GM12873 (cell line): ENCODE data around the gene SYNJ2.

Source experiments
- TF ChIP-seq, protein P1 (sequence below): IDR thresholded peaks from 2 replicates; pipeline ENCODE4 v1.5.1; 2012; ENCODE audit warnings: low read depth, mild to moderate bottlenecking, moderate library complexity, low read length, control low read depth; ENCODE audit not compliant: insufficient read depth; ENCODE audit errors: missing control alignments

SYNJ2 gene, protein sequence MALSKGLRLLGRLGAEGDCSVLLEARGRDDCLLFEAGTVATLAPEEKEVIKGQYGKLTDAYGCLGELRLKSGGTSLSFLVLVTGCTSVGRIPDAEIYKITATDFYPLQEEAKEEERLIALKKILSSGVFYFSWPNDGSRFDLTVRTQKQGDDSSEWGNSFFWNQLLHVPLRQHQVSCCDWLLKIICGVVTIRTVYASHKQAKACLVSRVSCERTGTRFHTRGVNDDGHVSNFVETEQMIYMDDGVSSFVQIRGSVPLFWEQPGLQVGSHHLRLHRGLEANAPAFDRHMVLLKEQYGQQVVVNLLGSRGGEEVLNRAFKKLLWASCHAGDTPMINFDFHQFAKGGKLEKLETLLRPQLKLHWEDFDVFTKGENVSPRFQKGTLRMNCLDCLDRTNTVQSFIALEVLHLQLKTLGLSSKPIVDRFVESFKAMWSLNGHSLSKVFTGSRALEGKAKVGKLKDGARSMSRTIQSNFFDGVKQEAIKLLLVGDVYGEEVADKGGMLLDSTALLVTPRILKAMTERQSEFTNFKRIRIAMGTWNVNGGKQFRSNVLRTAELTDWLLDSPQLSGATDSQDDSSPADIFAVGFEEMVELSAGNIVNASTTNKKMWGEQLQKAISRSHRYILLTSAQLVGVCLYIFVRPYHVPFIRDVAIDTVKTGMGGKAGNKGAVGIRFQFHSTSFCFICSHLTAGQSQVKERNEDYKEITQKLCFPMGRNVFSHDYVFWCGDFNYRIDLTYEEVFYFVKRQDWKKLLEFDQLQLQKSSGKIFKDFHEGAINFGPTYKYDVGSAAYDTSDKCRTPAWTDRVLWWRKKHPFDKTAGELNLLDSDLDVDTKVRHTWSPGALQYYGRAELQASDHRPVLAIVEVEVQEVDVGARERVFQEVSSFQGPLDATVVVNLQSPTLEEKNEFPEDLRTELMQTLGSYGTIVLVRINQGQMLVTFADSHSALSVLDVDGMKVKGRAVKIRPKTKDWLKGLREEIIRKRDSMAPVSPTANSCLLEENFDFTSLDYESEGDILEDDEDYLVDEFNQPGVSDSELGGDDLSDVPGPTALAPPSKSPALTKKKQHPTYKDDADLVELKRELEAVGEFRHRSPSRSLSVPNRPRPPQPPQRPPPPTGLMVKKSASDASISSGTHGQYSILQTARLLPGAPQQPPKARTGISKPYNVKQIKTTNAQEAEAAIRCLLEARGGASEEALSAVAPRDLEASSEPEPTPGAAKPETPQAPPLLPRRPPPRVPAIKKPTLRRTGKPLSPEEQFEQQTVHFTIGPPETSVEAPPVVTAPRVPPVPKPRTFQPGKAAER (N-terminal part only)

DNA sequence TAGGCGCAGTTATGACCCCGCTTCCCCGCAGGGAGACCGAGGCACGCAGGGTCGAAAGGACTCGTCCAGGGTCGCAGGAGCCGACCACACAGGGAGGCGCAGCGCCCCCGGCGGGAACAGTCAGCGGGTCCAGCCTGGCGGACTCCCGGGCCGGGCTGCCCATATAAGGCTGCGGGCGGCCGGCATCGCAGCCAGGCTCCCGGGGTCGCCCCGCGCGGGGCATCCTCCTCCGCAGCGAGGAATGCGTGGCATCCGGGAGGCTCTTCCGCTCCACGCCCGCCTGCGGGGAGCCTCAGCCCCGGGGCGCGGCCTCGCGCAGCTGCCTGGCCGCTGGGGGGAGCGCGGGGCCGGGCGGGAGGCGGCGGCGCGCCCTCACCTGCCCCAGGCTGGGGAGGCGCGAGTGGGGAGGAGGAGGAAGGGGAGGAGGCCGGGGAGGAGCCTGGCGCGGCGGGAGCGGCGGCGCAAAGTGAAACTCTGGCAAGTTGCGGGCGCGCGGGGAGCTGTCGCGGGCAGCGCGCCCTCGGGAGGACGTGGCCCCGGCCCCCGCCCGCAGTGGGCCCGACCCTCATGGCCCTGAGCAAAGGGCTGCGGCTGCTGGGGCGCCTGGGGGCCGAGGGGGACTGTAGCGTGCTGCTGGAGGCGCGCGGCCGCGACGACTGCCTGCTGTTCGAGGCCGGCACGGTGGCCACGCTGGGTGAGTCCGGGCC is at the start of gene SYNJ2:
SYNJ2 (plus strand) TSS at position 469 of the 707 bp plus-strand sequence; CDS start at position 568, 99 bp downstream.
- TF ChIP-seq, protein P1, sequence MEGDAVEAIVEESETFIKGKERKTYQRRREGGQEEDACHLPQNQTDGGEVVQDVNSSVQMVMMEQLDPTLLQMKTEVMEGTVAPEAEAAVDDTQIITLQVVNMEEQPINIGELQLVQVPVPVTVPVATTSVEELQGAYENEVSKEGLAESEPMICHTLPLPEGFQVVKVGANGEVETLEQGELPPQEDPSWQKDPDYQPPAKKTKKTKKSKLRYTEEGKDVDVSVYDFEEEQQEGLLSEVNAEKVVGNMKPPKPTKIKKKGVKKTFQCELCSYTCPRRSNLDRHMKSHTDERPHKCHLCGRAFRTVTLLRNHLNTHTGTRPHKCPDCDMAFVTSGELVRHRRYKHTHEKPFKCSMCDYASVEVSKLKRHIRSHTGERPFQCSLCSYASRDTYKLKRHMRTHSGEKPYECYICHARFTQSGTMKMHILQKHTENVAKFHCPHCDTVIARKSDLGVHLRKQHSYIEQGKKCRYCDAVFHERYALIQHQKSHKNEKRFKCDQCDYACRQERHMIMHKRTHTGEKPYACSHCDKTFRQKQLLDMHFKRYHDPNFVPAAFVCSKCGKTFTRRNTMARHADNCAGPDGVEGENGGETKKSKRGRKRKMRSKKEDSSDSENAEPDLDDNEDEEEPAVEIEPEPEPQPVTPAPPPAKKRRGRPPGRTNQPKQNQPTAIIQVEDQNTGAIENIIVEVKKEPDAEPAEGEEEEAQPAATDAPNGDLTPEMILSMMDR = peak; percentile 61

DNA sequence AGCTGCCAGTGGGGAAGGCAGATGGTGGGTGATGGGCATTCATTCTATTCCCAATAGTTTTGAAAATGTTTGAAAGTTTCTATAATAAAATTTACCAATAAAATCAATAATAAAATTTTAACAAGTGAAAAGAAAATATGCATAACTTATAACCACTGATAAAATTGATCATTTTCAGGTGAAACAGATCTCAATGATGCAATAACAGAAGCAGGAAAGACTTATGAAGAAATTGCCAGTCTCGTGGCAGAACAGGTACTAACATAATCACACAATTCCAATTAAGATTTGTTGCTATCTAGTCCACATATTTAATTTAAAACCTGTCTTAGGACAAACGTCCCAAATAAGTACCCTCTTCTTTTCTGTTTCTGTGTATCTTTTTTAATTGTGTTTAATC is 45.9 kb upstream of the SYNJ2 start:
- TF ChIP-seq, protein P1 = no peak

DNA sequence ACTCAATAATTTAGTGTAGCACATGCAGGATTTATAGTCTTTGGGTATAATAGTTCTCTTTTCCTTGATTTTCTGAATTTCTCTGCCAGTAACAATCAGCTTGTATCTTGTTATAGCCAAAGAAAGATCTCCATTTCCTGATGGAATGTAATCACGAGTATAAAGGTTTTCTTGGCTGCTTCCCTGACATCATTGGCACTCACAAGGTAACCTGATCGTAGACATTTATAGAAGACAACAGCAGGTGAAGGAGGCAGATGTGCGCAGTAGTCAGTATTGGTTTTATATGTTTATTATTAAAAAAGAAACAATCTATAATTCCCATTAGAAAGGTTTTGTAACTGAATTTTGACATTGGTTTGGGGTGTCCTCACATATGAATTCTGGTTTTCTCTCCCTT is 44.3 kb upstream of the SYNJ2 start:
- TF ChIP-seq, protein P1 = no peak

DNA sequence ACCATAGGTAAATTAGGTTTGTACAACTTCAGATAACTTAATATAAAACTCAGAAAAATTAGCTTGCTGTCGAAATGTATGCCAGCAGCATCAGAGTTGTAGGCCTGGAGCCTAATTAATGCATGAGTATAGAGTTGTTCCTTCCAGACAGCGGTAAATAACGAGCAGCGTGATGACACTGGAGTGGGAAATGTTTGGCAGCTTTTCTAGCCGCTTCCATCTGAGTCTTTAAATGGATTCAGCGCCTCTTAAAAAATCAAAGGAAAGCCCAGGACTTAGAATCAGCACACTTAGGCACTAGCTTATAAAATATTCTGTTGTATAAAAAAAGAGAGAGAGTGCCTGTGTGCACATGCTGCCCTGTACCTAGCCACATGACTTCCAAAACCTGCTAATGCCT is 43.7 kb upstream of the SYNJ2 start:
- TF ChIP-seq, protein P1 = no peak

DNA sequence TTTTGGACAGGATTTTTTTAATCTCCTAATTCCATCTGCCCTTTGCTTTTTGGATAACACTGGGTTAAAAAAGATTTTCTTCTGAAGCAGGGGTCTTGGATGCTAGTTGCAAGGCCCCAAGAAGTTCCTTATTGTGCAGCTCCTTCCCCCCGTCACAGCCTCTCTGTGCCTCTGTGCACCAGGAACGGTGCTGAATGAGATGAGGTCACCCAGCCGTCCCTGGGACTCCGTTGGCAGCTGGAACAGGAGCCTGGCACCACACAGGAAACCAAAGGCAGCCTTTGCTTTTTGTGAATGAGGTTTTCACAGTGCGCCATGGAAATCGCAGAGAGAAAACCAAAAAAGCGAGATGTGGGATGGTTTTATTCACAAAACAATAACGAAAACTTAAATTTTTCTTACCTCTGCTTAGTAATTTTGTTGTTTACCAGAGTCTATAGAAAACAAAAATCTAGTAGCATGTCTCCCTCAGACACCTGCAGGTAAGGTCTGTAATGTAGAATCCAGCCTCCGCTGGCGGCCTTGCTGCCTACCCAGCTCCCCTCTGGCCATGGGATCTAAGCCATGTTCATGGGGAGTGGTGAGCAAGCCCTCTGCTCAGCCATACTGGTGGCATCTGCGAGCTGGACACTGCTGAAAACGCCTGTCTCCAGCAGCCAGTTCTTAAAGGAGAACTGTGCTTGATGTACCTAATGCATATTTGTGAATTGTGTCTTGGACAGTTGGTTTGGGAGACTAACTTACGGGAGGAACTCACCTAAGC is 40.4 kb upstream of the SYNJ2 start:
- TF ChIP-seq, protein P1 = no peak

DNA sequence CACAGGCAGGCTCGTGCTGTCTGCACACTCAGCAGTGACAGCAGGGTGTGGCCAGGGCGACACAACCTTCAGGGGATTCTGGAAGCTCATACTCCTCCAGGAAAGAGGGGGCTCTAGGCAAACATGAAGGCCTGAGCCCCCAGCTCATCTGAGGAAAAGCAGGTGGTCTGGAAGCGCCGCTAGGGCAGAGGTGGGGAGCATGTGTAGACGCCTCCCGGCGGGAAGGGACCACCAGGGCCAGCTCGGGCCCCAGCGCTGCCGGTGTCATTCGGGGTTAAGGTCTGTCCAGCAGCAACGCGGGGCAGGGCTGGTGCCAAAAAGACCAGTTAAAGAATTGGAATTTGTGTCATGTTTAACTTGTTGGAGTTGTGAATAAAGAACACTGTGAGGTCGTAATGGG is 39.3 kb upstream of the SYNJ2 start:
- TF ChIP-seq, protein P1 = no peak
